GM18861 (cell line): ENCODE results near the gene MYORG.
A peak's percentile ranks its signal among the peaks of the same experiment; 100 is the strongest.

Experiments used
- ATAC-seq: cut with Tn5 transposase; IDR thresholded peaks from one replicate; pipeline ENCODE4 v1.9.1; 2021; ENCODE audit not compliant: unreplicated experiment

Gene MYORG

DNA sequence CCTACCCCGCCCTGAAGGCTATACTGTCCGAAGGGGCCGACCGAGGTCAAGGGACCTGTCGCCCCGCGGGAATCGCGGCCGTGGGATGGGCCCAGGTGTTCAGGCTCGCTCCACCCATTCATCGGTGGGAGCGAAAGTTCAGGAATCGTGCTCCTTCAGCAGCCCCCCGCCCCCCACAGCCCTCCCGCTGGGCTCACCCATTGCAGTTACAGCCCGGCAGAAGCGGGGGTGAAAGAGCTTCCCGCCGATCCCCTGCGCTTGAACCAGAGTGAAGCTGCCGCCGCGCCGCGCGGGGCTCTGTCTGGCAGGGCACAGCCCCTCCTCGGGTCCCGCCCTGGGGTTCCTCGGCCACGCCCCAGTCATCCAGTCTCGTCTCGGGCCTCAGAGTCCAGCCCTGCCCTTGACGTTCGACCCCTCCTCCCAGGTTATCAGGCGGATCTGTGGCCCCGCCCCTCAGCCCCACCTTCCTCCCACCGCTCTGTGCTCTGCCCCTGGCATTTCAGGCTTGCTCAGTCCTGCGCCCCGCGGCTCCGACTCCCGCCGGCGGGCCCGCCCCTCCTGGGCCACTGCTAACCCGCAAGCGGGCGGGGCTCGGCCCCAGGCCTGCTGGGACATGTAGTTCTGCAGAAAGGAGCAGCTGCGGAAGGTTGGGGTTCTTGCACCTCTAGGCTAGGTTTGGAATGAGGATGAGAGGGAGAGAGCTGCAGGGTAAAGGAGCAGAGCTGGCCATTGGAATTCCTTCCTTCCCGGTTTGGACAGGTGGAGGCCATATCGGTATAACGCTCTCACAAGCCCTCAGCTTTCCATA is at the start of gene MYORG:
MYORG (minus strand) TSS at position 303 of the 808 bp plus-strand sequence. CDS start 3,955 bp downstream, outside the sequence.
- ATAC-seq: peak; percentile 83

DNA sequence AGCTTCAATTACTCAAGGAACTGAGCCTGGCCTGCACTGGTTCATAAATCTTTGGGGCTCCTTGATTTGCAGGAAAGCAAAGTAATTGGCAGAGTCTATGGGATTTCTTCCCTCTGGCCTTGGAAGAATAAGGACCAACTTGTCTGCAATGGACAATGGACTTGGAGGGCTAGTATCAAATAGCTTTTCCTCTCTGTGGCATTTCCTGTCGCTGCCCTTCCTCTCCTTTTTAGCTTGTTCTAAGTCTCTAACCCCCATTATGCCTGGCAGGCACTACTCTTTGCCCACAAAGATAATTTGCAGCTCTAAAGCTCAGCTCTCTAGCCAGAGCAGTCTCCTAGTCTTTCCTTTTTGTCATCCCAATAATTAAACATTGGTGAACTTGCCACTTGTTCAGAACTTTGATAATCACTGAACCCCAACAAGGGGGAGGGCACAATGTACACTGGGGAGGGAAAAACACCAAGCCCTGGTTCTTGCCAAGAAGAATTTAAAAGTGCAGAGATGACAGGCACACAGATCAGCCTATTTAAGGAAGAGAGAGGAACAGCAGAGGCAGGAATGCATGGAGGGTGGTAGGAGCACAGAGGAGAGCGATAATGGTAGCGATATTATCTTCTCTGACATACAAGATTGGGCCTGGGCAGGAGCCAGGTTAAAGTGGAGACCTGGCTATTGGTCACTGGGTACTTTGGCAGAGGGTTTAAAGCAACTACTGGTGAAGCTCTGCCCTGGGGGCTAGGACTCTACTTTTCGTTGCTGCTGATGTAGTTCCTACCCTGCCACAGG is 43.2 kb upstream of the MYORG start:
- ATAC-seq: no peak

DNA sequence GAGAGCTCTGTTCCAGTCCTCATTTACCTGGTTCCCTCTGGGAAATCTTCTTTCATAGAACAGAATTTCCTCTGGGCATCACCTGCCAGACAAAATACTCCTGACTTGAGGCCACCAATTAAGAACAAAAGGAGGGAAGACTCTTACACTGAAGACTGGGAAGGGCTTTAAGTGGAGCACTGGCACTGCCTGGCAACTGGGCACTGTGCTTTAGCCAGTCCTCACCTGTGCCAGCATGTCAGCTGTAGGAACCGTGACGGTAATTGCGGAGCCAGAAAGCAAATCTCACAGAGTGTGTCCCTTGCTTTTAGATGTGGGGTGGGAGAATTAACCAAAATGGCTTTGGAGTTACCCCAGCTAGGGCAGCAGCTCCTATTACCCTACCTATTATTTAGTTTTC is 41.0 kb upstream of the MYORG start:
- ATAC-seq: no peak

DNA sequence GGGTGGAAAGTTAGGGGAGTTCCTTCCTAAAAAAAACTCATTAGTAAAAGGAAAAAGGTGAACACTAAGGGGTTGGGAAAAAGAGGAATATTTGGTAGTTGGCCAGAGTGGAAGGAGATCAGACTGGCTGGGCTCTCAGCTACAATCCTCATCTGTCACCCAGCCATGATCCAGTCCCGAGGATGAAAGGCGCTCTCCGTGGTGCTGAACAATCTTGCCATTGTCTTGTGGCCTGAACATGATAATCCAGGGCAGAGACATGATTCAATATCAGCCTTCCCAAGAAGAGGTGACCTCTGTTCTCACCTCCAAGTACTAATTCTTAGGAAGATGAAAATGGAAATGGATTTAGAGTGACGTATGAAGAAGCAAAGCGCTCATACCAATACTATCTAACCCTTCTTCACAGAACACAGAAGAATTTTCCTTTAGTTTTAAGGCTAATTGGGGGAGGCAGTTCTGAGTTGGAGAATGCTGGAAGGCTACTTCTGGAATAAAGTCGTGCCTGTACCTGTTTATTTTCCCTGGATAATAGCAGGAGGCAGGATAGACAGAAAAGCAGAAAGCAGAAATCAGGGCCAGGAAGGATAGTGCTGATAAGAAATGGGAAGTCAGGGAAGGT is 36.6 kb upstream of the MYORG start:
- ATAC-seq: no peak

DNA sequence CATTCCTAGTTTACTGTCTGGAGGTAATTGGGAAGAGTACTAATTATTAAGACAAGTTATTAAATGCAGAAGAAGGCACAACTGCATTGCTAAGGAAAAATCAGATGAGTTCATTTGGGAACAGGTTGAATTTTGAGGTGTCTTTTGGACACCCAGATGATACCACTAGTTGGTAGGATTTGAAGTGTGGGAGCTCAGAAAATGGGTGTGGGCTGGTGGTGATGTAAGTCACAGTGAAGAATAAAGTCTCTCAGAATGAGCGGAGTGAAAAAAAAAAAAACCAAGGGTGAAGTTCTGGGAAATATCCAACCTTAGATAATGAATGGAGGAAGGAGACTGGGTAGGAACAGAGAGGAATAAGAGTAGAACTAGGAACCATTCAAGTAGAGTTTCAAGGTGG is 35.6 kb upstream of the MYORG start:
- ATAC-seq: no peak

DNA sequence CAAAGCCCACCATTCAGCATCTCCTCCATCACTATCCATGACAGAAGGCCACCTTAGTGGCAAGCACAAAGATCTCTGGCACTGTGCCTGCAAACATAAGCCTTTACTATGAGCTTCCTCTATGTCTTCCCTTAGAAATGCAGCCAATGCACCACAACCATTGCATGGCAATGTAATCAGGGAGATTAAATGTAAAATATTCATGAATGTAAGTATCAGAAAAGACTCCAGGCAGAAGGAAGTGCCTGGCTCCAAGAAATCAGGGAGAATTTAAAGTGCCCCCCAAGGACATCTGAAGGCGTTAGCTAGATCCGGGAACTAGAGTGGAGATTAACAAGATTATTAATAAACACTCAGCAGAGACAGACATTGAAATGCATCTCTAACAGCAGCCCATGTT is 32.5 kb upstream of the MYORG start:
- no peak for ATAC-seq

DNA sequence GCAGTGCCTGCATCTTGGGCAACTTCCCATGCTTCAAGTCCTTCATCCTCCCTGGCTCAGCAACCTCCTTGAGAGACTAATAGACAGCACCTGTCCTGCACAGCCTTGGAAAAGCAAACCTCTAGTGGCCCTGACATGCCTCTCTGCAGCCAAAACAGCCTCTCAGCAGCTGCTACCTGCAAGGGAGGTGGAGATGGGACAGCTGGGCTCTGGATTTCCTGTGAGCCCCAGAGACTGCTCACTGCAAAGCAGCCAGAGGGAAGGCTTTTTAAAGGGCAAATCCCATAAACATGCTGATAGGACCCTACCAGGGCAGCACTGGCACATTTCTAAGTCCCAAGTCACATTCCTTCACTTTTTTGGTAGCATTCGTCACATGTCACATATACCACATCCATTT is 31.5 kb upstream of the MYORG start:
- no peak for ATAC-seq

DNA sequence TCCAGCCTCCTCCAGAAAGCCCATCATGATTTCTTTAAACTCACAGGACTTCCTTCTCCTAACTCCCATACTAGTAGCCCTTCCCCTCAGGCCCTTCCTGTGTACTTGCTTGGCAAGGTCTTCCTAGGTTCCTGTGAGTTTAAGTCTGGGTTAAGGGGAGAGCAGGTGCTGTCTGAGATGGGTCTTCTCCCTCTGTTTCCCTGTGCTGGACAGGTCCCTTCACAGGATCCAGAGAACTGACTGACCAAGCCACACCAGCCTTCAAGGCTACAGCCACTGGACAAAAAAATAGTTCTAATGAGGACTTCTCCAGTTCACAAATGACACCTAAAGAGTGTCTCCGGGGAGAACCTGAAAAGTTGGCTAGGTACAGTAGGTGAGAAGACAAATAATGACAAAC is 29.5 kb upstream of the MYORG start:
- no peak for ATAC-seq

DNA sequence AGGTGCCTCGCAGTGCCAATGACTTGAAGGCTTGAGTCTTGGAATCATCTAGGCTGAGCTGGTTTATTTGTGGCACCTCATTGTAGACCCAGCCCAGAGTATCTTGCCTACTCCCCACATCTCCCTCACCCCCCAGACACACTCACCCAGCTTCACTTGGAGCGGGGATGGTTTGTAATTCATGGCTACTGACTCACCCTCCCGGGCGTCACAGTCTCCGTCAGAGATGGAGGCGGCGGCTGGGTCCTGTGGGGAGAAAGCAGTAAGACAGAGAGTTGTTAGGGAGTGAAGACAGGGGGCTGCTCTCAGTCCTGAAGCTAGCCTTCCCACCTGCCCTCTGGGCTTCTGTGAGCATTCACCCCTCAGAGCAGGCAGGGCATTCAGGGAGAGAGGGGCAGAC is 29.0 kb upstream of the MYORG start:
- no peak for ATAC-seq

DNA sequence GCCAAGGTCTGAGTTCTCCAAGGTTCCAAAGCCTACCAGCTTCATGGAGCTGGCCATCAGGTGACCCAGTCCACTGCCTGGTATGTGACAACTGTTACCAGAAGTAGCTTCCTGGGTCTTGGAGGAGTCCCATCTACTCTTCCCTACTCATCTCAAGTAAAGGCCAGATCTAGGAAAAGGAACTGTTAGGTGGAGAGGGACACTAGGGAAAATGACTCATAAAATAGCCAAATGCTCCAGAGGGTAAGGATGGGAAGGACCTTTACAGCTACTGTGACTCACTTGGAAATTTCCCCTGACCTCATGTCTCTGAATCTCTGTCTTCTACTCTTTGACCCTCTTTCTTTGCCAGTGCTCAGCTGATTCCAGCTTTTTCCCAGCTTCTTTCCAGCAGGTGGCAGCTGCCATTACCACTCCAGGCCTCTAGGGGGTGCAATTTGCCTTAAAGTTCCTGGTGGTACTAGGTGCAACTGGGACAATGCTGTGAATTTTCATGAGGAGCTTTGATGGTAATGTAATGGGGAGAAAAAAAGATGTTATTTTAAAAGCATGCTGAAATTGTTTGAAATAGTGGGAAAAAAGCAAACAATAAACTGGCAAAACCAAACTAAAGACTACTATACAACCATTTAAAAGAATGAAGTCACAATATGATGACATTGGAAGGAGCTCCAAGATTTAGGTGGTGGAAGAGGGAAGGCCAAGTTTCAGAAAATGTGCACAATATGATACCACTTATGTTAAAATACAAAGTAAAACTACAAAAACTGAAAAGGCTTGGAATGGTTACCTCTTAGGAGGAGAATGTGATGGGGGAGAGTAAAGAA is 27.1 kb upstream of the MYORG start:
- ATAC-seq: no peak

DNA sequence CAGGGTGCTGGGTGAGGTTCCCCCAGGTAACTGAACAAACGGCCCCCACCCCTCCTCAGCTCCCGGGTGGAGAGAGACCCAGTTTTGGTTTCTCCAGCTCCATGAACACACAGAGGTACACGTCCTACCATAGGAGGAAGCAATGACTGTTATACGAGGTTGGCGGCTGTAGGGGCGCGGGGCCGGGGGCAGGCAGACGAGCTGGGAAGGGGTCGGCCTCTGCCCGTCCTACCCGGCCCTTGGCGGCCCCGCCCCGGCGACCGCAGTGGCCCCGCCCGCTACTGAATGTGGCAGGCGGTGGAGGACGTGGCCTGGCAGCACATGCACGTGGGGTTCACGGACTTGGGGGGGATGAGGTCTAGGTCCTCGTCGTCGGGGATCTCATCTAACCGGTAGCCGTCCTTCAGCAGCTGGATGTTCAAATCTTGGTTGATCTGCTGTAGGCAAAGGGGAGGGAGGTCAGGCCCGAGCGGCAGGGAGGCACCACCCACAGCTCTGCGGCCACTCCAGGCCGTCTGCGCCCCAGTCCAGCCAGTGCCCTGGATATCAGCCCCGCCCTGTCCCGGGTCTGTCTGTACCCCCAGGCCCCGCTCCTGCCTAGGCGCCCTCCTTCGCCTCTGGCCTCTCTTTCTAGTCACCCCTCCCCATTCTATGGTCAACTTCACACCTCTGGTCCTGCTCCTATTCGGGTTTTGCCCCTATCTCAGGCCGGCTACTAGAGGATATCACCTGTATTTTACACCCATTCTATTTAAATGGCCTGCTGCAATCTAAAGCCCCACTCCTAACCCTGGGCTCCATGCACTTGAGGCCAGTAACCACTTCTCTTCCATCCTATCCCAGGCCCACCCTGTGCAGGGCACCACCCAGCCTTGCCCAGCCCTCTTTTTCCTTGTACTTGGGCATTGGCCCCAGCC is 24.2 kb upstream of the MYORG start:
- ATAC-seq: no peak

DNA sequence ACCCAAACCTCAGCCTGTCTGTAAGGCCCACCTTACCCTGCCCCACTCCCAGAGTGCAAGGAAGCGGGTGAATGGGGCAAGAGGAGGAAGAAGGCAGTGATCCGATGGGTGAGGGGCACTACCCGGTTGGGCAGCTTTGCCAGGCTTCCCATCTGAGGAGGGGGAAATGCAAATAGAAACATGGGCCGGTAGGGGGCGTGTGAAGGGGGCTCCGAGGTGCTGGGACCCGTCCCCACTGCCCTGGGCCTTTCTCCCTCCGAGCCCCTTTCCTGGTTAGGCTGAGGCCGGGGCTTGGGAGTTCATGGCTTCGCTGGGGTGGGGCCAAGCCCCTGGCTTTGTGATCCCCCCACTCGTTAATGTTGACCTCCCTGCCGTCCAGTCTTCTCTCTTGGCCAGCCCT is 23.6 kb upstream of the MYORG start:
- no peak for ATAC-seq

DNA sequence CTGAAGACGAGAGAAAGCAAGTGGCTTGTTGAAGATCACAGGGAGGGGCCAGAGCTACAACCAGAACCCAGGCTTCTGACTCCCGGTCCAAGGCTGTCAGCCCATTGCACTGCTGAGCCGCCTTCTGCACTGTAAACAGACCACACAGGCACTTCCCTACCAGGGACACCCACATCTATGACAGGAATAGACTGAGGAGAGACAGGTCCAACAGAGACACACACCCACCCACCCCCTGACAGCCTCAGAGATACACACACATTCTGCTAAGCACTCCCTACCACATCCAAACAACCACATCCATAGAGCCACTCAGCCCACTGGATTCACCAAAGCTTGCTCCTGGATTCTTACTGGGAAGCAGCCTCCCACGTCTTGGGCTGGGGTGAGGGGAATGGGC is 23.0 kb upstream of the MYORG start:
- no peak for ATAC-seq

DNA sequence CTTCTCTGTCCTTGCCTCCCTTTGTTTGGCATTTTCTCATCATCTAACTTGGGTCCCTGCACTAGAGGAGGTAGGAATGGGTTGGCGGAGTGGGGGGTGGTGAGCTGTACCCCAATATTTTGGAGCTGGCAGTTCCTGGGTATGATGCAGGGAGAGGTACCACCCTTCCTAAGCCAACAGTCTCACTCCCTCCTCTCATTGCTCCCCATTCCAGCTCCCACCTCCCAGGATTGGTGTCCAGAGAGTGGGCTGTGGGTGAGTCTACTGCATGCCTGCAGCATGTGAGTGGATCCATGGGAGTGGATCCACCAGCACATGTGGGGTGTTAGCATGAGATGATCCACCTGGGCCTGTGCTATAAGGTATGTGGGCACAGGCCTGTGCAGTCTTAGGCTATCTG is 22.2 kb upstream of the MYORG start:
- ATAC-seq: no peak

DNA sequence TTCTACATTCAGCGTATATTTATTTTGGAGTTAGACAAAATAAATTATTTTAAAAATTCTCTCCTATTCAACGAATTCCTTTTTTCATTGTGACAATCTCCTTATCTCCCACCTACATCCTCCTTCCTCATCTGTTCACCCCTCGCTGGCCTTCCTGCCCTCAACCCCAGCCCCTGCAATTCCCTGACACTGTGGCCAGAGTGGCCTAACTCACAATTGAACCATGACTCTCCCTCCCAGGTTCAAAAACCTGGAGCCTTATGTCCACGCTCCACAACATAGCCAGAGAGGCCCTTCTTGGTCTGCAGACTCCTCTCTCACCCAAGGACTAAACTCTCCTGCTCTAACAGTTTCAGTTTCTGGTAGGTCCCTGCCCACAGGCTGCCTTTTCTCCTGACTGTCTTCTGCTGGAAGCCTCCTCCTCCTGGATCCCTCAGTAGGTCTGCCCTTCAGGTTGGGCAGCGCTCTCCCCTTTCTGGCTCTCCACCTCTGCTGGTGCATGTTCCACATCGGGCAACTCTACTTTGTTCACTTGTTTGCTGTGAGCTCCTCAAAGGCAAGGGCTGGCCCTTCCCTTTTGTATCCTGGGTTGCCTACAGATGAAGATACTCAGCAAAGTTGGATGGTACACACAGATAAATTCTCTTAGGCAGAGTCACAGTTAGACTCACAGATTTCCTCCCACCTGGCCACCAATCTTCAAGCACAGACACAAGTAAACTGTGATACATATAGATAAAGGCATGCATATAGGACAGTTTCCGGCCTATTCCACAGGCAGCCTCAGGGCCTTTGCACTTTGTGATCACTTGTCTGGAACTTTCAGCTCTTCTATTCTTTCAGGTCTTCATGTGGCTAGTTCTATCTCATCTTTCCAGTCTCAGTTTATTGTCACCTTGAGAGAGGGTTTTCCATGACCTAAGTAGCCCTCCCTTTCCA is 19.8 kb upstream of the MYORG start:
- no peak for ATAC-seq

DNA sequence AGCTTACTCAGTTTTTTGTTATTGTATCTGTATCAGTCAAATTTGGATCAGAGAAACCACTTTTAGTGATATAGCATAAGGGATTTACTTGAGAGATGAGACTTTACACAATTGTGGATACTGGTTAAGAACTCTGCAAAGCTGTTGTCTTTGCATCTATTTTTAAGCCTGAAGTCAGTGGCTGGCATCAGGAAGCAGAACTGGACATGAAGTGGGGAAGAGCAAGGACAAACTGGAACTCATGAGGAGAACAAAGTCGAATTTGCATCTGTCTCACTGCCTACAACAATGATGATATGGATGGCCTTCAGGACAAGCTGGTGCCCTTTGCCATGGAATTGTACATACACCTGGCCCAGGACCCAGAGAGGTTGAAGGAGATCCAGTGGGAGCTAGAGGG is 15.8 kb upstream of the MYORG start:
- ATAC-seq: no peak

DNA sequence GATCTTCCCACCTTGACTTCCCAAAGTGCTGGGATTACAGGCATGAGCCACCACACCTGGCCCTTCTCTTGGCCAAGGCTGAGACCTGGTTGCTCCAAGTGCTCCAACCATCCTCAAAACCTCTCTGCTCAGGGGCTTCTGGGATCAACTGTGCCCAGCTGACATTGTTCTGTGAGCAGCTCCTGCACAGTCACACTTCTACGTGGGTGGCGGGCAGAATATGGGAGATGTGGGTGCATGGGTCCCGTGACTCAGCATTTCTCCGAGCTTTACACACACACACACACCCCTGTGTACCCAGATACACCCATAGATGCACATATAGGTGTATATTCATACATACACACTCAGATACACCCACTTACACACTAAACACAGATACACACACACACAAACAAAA is 10.5 kb upstream of the MYORG start:
- ATAC-seq: no peak

DNA sequence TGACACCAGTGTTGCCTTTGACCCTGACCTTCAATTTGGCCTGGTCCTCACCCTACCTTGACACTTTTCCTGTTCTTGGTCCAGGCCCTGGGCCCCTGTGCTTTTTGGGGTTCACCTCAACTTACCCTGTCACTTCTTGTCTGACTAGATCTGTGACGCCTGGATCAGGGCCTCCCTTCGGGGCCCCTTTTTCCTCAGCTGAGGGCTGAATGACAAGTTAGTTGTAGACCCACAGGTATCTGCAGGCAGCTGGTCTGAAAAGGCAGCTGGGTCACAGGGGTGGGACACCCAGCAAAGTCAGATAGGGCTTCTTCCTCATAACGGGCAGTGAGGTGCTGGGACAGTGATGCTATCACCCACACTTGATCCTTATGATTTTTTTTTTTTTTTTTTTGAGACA is 10.0 kb upstream of the MYORG start:
- no peak for ATAC-seq
